MG63 (cell line): ENCODE measurements around the gene TBATA. TPM values are rescaled to one million over a fixed set of nuclear protein-coding genes. Genes with fewer than 3 reads are reported as not detected.

Experiments used
- DNase-seq: peaks from one replicate; pipeline ENCODE4 v3.0.0-alpha.2; 2020
- H3K27me3 ChIP-seq: fragments of 250-450 bp; sonication (Bioruptor Pico); 2 replicates; pipeline ENCODE4 v1.5.1; 2020; ENCODE audit warnings: mild to moderate bottlenecking, moderate library complexity
- H3K36me3 ChIP-seq: fragments of 250-450 bp; sonication (Bioruptor Pico); 2 replicates; pipeline ENCODE4 v1.5.1; 2020; ENCODE audit warnings: mild to moderate bottlenecking, moderate library complexity
- H3K4me3 ChIP-seq: fragments of 250-450 bp; sonication (Bioruptor Pico); 2 replicates; pipeline ENCODE4 v1.5.1; 2020; ENCODE audit warnings: mild to moderate bottlenecking, moderate library complexity
- H3K9me3 ChIP-seq: fragments of 250-450 bp; sonication (Bioruptor Pico); 2 replicates; pipeline ENCODE4 v1.5.1; 2020; ENCODE audit warnings: mild to moderate bottlenecking, moderate library complexity
- total RNA-seq: library from RNA; depleted of rRNA; stranded (reverse); fragments of >200 nt; shearing (Covaris generic); gene quantifications from 2 replicates; pipeline ENCODE4 v1.2.3, GENCODE V29; 2014; ENCODE audit warnings: low replicate concordance

TBATA gene
- total RNA-seq, 1 experiment from 2014 or later = not detected

- no peaks in the 10 kb centered on the region for H3K9me3 ChIP-seq
- DNase-seq = no peak
- H3K27me3 ChIP-seq = no peaks in the 10 kb centered on the region
- no peaks in the 10 kb centered on the region for H3K36me3 ChIP-seq
- no peak overlapping the region for H3K4me3 ChIP-seq
Measured at GRCh38 chr10:70784016-70784415, 1.2 kb downstream of the TBATA start.

GRCh38 chr10:70782746-70783680, 2.2 kb downstream of the TBATA start:
- DNase-seq = no peak
- H3K36me3 ChIP-seq = no peaks in the 10 kb centered on the region
- no peaks in the 10 kb centered on the region for H3K27me3 ChIP-seq
- H3K4me3 ChIP-seq = no peak overlapping the region
- H3K9me3 ChIP-seq = no peaks in the 10 kb centered on the region

GRCh38 chr10:70782086-70782745, 3.0 kb downstream of the TBATA start:
- Histone ChIP-seq H3K4me3 (no peak overlapping the region), H3K27me3 (no peaks in the 10 kb centered on the region), H3K9me3 (no peaks in the 10 kb centered on the region), H3K36me3 (no peaks in the 10 kb centered on the region)
- DNase-seq = no peak

GRCh38 chr10:70781461-70782051, 3.6 kb downstream of the TBATA start:
- Histone ChIP-seq H3K36me3 (no peaks in the 10 kb centered on the region), H3K27me3 (no peaks in the 10 kb centered on the region), H3K9me3 (no peaks in the 10 kb centered on the region), H3K4me3 (no peak overlapping the region)
- no peak for DNase-seq

GRCh38 chr10:70780772-70781171, 4.4 kb downstream of the TBATA start:
- no peak overlapping the region for H3K4me3 ChIP-seq
- no peak for DNase-seq
- H3K27me3 ChIP-seq = no peaks in the 10 kb centered on the region
- H3K36me3 ChIP-seq = no peaks in the 10 kb centered on the region
- H3K9me3 ChIP-seq = no peaks in the 10 kb centered on the region

GRCh38 chr10:70780370-70780760, 4.8 kb downstream of the TBATA start:
- no peaks in the 10 kb centered on the region for H3K9me3 ChIP-seq
- no peak overlapping the region for H3K4me3 ChIP-seq
- DNase-seq = no peak
- H3K36me3 ChIP-seq = no peaks in the 10 kb centered on the region
- no peaks in the 10 kb centered on the region for H3K27me3 ChIP-seq

GRCh38 chr10:70779511-70780369, 5.4 kb downstream of the TBATA start:
- Histone ChIP-seq H3K9me3 (no peaks in the 10 kb centered on the region), H3K4me3 (no peak overlapping the region), H3K27me3 (no peaks in the 10 kb centered on the region), H3K36me3 (no peaks in the 10 kb centered on the region)
- DNase-seq = no peak

GRCh38 chr10:70779088-70779487, 6.1 kb downstream of the TBATA start:
- H3K27me3 ChIP-seq = no peaks in the 10 kb centered on the region
- no peaks in the 10 kb centered on the region for H3K36me3 ChIP-seq
- no peaks in the 10 kb centered on the region for H3K9me3 ChIP-seq
- DNase-seq = no peak
- no peak overlapping the region for H3K4me3 ChIP-seq

- DNase-seq = no peak
- Histone ChIP-seq H3K36me3 (no peaks in the 10 kb centered on the region), H3K4me3 (no peak overlapping the region), H3K27me3 (no peaks in the 10 kb centered on the region), H3K9me3 (no peaks in the 10 kb centered on the region)
Measured at GRCh38 chr10:70778267-70778924, 6.8 kb downstream of the TBATA start.

GRCh38 chr10:70777063-70777875, 7.9 kb downstream of the TBATA start:
- no peaks in the 10 kb centered on the region for H3K27me3 ChIP-seq
- H3K4me3 ChIP-seq = no peak overlapping the region
- H3K36me3 ChIP-seq = no peaks in the 10 kb centered on the region
- no peak for DNase-seq
- H3K9me3 ChIP-seq = no peaks in the 10 kb centered on the region

GRCh38 chr10:70776455-70777005, 8.6 kb downstream of the TBATA start:
- no peak for DNase-seq
- no peaks in the 10 kb centered on the region for H3K36me3 ChIP-seq
- H3K27me3 ChIP-seq = no peaks in the 10 kb centered on the region

GRCh38 chr10:70775679-70776454, 9.3 kb downstream of the TBATA start:
- Histone ChIP-seq H3K9me3 (no peaks in the 10 kb centered on the region), H3K27me3 (no peaks in the 10 kb centered on the region), H3K4me3 (no peak overlapping the region), H3K36me3 (no peaks in the 10 kb centered on the region)
- no peak for DNase-seq

More at GRCh38 chr10:70776455-70777005, 8.6 kb downstream of the TBATA start:
- Histone ChIP-seq H3K9me3 (no peaks in the 10 kb centered on the region), H3K4me3 (no peak overlapping the region)

GRCh38 chr10:70774810-70775678, 10.1 kb downstream of the TBATA start:
- H3K36me3 ChIP-seq = no peaks in the 10 kb centered on the region
- no peaks in the 10 kb centered on the region for H3K9me3 ChIP-seq
- no peaks in the 10 kb centered on the region for H3K27me3 ChIP-seq
- DNase-seq = no peak
- no peak overlapping the region for H3K4me3 ChIP-seq
